H9 (cell line): ENCODE data around the gene ST6GAL1. TPM values are rescaled to one million over a fixed set of nuclear protein-coding genes. Genes with fewer than 3 reads are reported as not detected.

ENCODE experiments used
- DNase-seq: peaks from one replicate; pipeline ENCODE4 v3.0.0-alpha.2; 2017
- H2AFZ ChIP-seq: one replicate; pipeline ENCODE4 v1.6.1; 2013; ENCODE audit warnings: mild to moderate bottlenecking, low read length, control low read depth, moderate library complexity
- H2AK5ac ChIP-seq: 2 replicates; pipeline ENCODE4 v1.6.1; 2013; ENCODE audit warnings: low read length, control low read depth, mixed read lengths; ENCODE audit not compliant: insufficient read length
- H2BK120ac ChIP-seq: one replicate; pipeline ENCODE4 v1.6.1; 2013; ENCODE audit warnings: low read depth, mild to moderate bottlenecking, low read length, control low read depth, inconsistent platforms; ENCODE audit not compliant: poor library complexity, severe bottlenecking
- H2BK12ac ChIP-seq: 2 replicates; pipeline ENCODE4 v1.6.1; 2013; ENCODE audit warnings: low read length, control low read depth, mixed read lengths, low read depth; ENCODE audit not compliant: insufficient read length
- H2BK15ac ChIP-seq: 2 replicates; pipeline ENCODE4 v1.6.1; 2013; ENCODE audit warnings: low read depth, low read length, control low read depth
- H2BK20ac ChIP-seq: one replicate; pipeline ENCODE4 v1.6.1; 2013; ENCODE audit warnings: low read depth, mild to moderate bottlenecking, low read length, control low read depth, inconsistent platforms; ENCODE audit not compliant: poor library complexity, severe bottlenecking
- H2BK5ac ChIP-seq: 2 replicates; pipeline ENCODE4 v1.6.1; 2013; ENCODE audit warnings: low read length, control low read depth, mixed read lengths; ENCODE audit not compliant: insufficient read length
- H3K14ac ChIP-seq: 2 replicates; pipeline ENCODE4 v1.6.1; 2013; ENCODE audit warnings: low read length, control low read depth; ENCODE audit not compliant: insufficient read depth
- H3K18ac ChIP-seq: 2 replicates; pipeline ENCODE4 v1.6.1; 2013; ENCODE audit warnings: low read depth, mild to moderate bottlenecking, mixed read lengths, low read length, control low read depth; ENCODE audit not compliant: insufficient read length
- H3K23ac ChIP-seq: 2 replicates; pipeline ENCODE4 v1.6.1; 2013; ENCODE audit warnings: low read length, control low read depth, mixed read lengths, low read depth; ENCODE audit not compliant: insufficient read length
- H3K23me2 ChIP-seq: 2 replicates; pipeline ENCODE4 v1.6.1; 2013; ENCODE audit warnings: low read depth, mild to moderate bottlenecking, mixed read lengths, low read length, control low read depth; ENCODE audit not compliant: insufficient read length, poor library complexity, severe bottlenecking
- H3K27ac ChIP-seq: 2 replicates; pipeline ENCODE4 v1.5.1; 2013; ENCODE audit warnings: low read length, control low read depth, mixed read lengths, low read depth; ENCODE audit not compliant: insufficient read length
- H3K27me3 ChIP-seq: 2 replicates; pipeline ENCODE4 v1.6.1; 2013; ENCODE audit warnings: low read length, control low read depth, inconsistent platforms; ENCODE audit not compliant: insufficient read depth
- H3K4ac ChIP-seq: 2 replicates; pipeline ENCODE4 v1.6.1; 2013; ENCODE audit warnings: low read depth, mild to moderate bottlenecking, control low read depth, inconsistent platforms, low read length, moderate library complexity
- H3K4me1 ChIP-seq: 2 replicates; pipeline ENCODE4 v1.6.1; 2013; ENCODE audit warnings: low read length, control low read depth, inconsistent platforms; ENCODE audit not compliant: insufficient read depth
- H3K4me2 ChIP-seq: 2 replicates; pipeline ENCODE4 v1.6.1; 2013; ENCODE audit warnings: low read length, control low read depth, mixed read lengths; ENCODE audit not compliant: insufficient read length, insufficient read depth
- H3K56ac ChIP-seq: 2 replicates; pipeline ENCODE4 v1.6.1; 2013; ENCODE audit warnings: low read depth, mild to moderate bottlenecking, mixed read lengths, low read length, control low read depth; ENCODE audit not compliant: insufficient read length
- H3K79me1 ChIP-seq: 2 replicates; pipeline ENCODE4 v1.6.1; 2013; ENCODE audit warnings: low read depth, mild to moderate bottlenecking, moderate library complexity, low read length, control low read depth, inconsistent platforms; ENCODE audit not compliant: insufficient read depth, poor library complexity, severe bottlenecking
- H3K79me2 ChIP-seq: 2 replicates; pipeline ENCODE4 v1.6.1; 2013; ENCODE audit warnings: low read length, control low read depth, inconsistent platforms; ENCODE audit not compliant: insufficient read depth
- H3K9ac ChIP-seq: 2 replicates; pipeline ENCODE4 v1.6.1; 2013; ENCODE audit warnings: low read length, control low read depth, mixed read lengths; ENCODE audit not compliant: insufficient read length; ENCODE audit errors: extremely low read depth
- H3K9me3 ChIP-seq: one replicate; pipeline ENCODE4 v1.6.1; 2013; ENCODE audit warnings: low read depth, low read length, inconsistent platforms; ENCODE audit not compliant: control insufficient read depth
- H3T11ph ChIP-seq: one replicate; pipeline ENCODE4 v1.6.1; 2013; ENCODE audit warnings: mild to moderate bottlenecking, low read length, control low read depth, inconsistent platforms
- H4K20me1 ChIP-seq: one replicate; pipeline ENCODE4 v1.6.1; 2013; ENCODE audit not compliant: control insufficient read depth, insufficient read length, insufficient read depth
- H4K5ac ChIP-seq: 2 replicates; pipeline ENCODE4 v1.6.1; 2013; ENCODE audit warnings: low read depth, mild to moderate bottlenecking, mixed read lengths, low read length, control low read depth; ENCODE audit not compliant: insufficient read length
- H4K8ac ChIP-seq: replicated peaks from 2 replicates; pipeline ENCODE4 v1.6.1; 2013; ENCODE audit warnings: low read length, control low read depth, mixed read lengths, low read depth; ENCODE audit not compliant: insufficient read length
- H4K91ac ChIP-seq: 2 replicates; pipeline ENCODE4 v1.6.1; 2013; ENCODE audit warnings: low read depth, mild to moderate bottlenecking, moderate library complexity, mixed read lengths, low read length, control low read depth; ENCODE audit not compliant: insufficient read length
- H3K27ac Mint-ChIP-seq, 3 experiments: 2 replicates in 2 of 3; 3 replicates in 1 of 3; pipeline ENCODE4 v1.8.0; 2020 to 2021; ENCODE audit warnings: mixed read lengths in 3 of 3, mild to moderate bottlenecking in 1 of 3, moderate library complexity in 1 of 3
- H3K27me3 Mint-ChIP-seq: 2 replicates; pipeline ENCODE4 v1.8.0; 2021; ENCODE audit warnings: low read depth, mild to moderate bottlenecking, moderate library complexity, mixed read lengths
- H3K36me3 Mint-ChIP-seq, 3 experiments: 2 replicates in 2 of 3; 3 replicates in 1 of 3; pipeline ENCODE4 v1.8.0; 2020 to 2021; ENCODE audit warnings: low read depth in 3 of 3, mixed read lengths in 3 of 3; ENCODE audit not compliant: insufficient read depth in 1 of 3
- H3K4me1 Mint-ChIP-seq, 2 experiments: 2 replicates each; pipeline ENCODE4 v1.8.0; 2020; ENCODE audit warnings: mixed read lengths in 2 of 2
- H3K4me3 Mint-ChIP-seq, 2 experiments: 2 replicates in 1 of 2; 3 replicates in 1 of 2; pipeline ENCODE4 v1.8.0; 2020 to 2021; ENCODE audit warnings: mild to moderate bottlenecking in 2 of 2, mixed read lengths in 2 of 2, moderate library complexity in 1 of 2
- H3K9me3 Mint-ChIP-seq, 2 experiments: 2 replicates in 1 of 2; 3 replicates in 1 of 2; pipeline ENCODE4 v1.8.0; 2020; ENCODE audit warnings: mild to moderate bottlenecking in 2 of 2, mixed read lengths in 2 of 2, moderate library complexity in 1 of 2
- WGBS: extraction: QIAGEN DNeasy Blood & Tissue Kit; methylation state at CpG from one replicate; pipeline ENCODE4 v1.1.7; 2013; ENCODE audit warnings: missing lambda C conversion rate, low lambda C conversion rate, mixed read lengths; ENCODE audit not compliant: insufficient read length; ENCODE audit errors: extremely low coverage; 5-methylcytosine and 5-hydroxymethylcytosine counted together
- total RNA-seq: library from RNA; stranded (reverse); gene quantifications from 2 replicates; pipeline ENCODE4 v1.2.1, GENCODE V29; 2021
- TF ChIP-seq, protein P1 (sequence below): fragments of 200-600 bp; sonication (generic); conservative IDR thresholded peaks from 3 replicates; pipeline ENCODE4 v1.8.0; 2021; ENCODE audit warnings: antibody characterized with exemption, mild to moderate bottlenecking

The ST6GAL1 gene
- total RNA-seq, 1 experiment from 2014 or later, result 139 TPM

GRCh38 chr3:186979852-186980251, 49.5 kb downstream of the ST6GAL1 start:
- no peak overlapping the region for H3K14ac ChIP-seq
- H4K91ac ChIP-seq, result no peak overlapping the region
- peaks cover 40 to 88% (median 79%) of the 10 kb centered on the region in 3 experiments for H3K36me3 Mint-ChIP-seq
- no peak overlapping the region for H3K4ac ChIP-seq
- peaks cover 30 to 43% of the 10 kb centered on the region in 2 experiments for H3K4me1 Mint-ChIP-seq
- no peak overlapping the region for H2AFZ ChIP-seq
- no peak overlapping the region for H3K27ac Mint-ChIP-seq
- no peak overlapping the region for H3K4me2 ChIP-seq
- no peak overlapping the region for H2BK20ac ChIP-seq
- H3T11ph ChIP-seq, result no peak overlapping the region
- no peak for DNase-seq
- H3K4me3 Mint-ChIP-seq, result no peak overlapping the region
- no peak overlapping the region for H3K18ac ChIP-seq
- H2BK15ac ChIP-seq, result no peak overlapping the region
- no peak overlapping the region for H3K27ac ChIP-seq
- H4K20me1 ChIP-seq, result no peaks in the 10 kb centered on the region
- H3K27me3 Mint-ChIP-seq, result no peaks in the 10 kb centered on the region
- no peak overlapping the region for H4K8ac ChIP-seq
- H4K5ac ChIP-seq, result no peak overlapping the region
- no peak overlapping the region for H2BK12ac ChIP-seq
- H3K79me2 ChIP-seq, result 0 out of 2 replicates have a peak, but pooled peaks cover 1% of the 10 kb centered on the region
- H3K9me3 ChIP-seq, result no peaks in the 10 kb centered on the region
- H3K79me1 ChIP-seq, result peaks cover 3% of the 10 kb centered on the region
- H2BK5ac ChIP-seq, result no peak overlapping the region
- no peak overlapping the region for H3K23ac ChIP-seq
- peaks cover 5% of the 10 kb centered on the region for H3K23me2 ChIP-seq
- WGBS, result no CpG with 5 or more reads among the region's 3 CpGs
- H2AK5ac ChIP-seq, result no peak overlapping the region
- no peak overlapping the region for H3K56ac ChIP-seq
- H2BK120ac ChIP-seq, result no peak overlapping the region
- no peaks in the 10 kb centered on the region for H3K9me3 Mint-ChIP-seq
- no peak overlapping the region for H3K9ac ChIP-seq
- TF ChIP-seq, protein P1, sequence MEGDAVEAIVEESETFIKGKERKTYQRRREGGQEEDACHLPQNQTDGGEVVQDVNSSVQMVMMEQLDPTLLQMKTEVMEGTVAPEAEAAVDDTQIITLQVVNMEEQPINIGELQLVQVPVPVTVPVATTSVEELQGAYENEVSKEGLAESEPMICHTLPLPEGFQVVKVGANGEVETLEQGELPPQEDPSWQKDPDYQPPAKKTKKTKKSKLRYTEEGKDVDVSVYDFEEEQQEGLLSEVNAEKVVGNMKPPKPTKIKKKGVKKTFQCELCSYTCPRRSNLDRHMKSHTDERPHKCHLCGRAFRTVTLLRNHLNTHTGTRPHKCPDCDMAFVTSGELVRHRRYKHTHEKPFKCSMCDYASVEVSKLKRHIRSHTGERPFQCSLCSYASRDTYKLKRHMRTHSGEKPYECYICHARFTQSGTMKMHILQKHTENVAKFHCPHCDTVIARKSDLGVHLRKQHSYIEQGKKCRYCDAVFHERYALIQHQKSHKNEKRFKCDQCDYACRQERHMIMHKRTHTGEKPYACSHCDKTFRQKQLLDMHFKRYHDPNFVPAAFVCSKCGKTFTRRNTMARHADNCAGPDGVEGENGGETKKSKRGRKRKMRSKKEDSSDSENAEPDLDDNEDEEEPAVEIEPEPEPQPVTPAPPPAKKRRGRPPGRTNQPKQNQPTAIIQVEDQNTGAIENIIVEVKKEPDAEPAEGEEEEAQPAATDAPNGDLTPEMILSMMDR, result no peak
- peaks cover 15% of the 10 kb centered on the region for H3K4me1 ChIP-seq
- no peaks in the 10 kb centered on the region for H3K27me3 ChIP-seq
